Measurements from ENCODE around the gene KL.
A peak's percentile ranks its signal among the peaks of the same experiment; 100 is the strongest.

The KL gene

DNA sequence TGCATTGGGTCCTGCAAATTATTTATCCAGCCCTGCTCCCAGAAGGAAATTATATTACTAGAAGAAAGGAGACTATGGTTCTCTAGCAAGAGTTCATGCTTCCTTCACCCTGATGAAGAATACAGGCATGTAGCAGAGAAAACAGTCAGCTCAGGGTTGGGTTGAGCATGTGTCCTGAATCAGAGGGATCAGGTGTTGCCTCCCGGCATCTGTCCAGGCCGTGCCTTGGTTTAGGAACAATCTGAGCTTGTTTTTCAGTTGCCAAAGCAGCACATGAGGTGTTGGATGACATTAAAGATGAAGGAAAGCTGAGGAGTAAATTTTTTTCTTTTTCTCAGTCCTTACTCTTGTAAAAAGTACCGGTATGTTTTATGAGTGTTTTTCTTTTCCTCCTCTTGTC is 62.0 kb downstream of the KL start:
- DNase-seq (ENCODE audit: low spot score) (no peak), FAIRE-seq (no peak)

DNA sequence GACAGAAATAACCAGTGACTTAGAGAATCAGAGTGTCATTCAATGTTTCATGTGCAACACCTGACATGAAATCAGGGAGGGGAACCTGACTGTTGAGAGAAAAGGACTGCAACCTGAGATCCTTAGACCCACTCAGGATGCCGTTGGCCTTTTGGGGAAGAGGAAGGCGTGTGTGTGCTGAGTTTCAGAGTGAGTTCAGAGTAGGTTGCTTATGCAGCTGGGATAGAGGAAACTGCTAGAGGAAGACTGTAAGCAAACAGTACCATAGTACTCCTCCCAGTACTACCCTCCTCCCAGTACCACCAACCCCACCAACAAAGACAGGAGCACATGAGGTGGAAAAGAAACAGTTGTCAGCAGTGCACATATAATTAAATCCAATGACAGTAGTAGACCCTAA is 63.7 kb downstream of the KL start:
- FAIRE-seq (no peak), DNase-seq (ENCODE audit: low spot score) (no peak)

DNA sequence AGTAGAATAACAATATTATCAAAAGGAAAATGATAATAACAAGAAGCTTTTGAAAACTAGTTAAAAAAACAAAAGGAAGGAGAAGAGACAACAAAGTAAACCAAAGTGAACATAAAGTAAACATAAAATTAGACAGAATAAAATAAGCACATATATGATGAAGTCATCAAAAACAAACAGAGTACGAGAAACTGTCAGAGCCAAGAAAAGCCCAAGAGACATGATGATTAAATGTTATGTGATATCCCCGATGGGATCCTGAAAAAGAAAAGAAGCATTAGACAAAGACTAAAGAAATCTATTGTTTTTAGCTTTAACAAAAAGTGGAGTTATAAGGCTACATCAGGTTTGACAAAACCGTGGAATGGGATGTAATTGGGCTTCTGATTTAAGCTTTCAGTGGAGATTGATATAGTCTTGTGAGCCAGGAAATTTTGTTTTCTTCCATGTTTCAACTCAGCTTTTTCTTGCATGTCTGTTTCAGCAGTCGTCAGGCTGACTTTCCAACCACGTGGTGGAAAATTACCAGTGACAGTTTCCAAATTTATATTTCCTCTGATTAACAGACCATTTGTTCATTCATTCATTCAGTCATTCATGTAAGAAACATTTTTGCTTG is 64.9 kb downstream of the KL start:
- FAIRE-seq = no peak
- DNase-seq (ENCODE audit: low spot score) = no peak

- no peak for DNase-seq (ENCODE audit: low spot score)
- FAIRE-seq = no peak
Observed at GRCh38 chr13:33081666-33082065, 65.4 kb downstream of the KL start.

GRCh38 chr13:33083054-33083453 is 66.8 kb downstream of the KL start:
- DNase-seq (ENCODE audit: low spot score) (no peak), FAIRE-seq (no peak)

DNA sequence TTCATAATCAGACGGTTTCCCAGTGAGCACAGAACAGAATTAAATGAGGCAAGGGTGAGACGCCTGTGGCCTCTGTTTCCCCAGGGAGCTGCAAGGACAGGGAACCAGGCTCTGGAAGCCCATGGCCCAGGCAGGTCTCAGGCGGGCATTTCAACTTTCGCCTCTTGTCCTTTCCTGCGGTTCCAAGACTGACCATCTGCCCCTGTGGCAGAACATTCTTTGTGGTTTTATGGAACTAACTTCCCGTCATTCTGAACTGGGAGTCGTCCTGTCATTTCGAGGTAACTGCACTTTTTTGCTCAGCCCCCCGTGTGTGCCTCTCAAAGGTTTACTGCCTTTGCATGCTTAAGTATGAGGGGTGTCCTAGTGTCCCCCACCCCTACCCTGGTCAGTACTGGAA is 70.9 kb downstream of the KL start:
- FAIRE-seq = no peak
- DNase-seq (ENCODE audit: low spot score) = peak; percentile 23

DNA sequence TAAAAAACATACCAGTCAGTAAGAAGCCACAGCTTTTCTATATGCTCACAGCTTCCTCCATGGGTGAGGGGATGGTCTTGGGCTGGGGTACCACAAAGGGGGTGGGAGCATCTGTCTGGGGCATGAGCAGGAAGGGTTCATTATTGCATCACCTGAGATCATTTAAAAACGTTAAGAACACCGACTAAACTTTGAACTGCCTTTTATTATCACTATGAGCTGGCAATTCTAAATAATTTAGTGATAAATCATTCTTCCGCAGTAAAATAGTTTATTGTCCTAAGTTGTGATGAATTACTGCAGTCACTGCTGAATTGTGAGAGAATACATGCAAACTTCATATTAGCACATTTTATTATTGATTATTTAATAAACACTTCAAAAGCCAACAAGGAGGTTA is 71.6 kb downstream of the KL start:
- FAIRE-seq = no peak
- DNase-seq (ENCODE audit: low spot score) = no peak

DNA sequence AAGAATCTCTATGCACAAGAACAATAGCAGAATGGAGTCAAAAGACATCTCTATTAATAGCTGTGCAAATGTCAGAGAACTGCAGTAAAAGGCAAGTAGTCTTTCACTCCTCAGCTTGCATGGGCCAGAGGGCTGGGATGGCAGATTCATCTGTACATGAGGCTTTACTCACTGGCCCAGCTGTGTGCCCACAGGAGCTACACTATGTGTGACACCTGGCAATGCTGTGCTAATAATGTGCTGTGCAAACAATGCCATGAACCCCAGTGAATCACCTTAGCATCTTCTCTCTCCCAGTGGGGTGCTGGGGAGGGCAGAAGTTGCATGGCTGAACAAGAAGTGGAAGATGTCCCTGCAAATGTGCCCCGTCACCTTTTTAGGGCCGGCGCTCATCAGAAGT is 73.1 kb downstream of the KL start:
- FAIRE-seq = no peak
- no peak for DNase-seq (ENCODE audit: low spot score)

- FAIRE-seq = no peak
Observed at GRCh38 chr13:33090755-33091414, 74.7 kb downstream of the KL start.

GRCh38 chr13:33091415-33091774 is 75.2 kb downstream of the KL start:
- FAIRE-seq (no peak), DNase-seq (ENCODE audit: low spot score) (no peak)

More at GRCh38 chr13:33090755-33091414, 74.7 kb downstream of the KL start:
- no peak for DNase-seq (ENCODE audit: low spot score)

- DNase-seq (ENCODE audit: low spot score) (no peak), FAIRE-seq (no peak)
Observed at GRCh38 chr13:33092073-33092987, 76.1 kb downstream of the KL start.

DNA sequence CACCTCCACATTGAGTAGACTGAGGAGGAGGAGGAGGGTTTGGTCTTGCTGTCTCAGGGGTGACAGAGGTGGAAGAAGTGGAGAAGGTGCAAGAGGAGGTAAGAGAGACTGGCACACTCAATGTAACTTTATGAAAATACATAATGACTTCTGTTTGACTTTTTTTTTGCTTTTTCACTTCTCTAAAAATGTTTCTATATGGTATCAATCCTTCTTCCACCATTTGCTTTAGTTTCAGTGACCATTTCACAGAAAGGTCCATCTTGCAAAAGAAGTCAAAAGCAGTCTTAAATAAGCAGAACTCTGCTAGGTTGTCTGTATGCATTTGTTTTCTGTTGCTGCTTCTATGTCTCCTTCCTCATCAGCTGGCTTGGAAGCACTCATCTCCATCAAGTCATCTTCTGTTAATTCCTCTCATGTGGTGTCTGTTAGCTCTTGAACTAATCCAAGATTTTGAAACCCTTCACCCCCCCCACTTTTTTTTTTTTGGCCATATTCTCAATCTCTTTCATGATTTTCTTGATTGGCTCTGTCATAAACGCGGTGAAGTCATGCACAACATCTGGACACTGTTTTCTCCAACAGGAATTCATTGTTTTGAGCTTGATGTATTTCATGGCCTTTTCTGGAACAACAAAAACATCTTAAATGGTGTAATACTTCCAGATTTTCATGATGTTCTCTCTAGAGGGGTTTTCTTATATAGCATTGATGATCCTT is 80.8 kb downstream of the KL start:
- FAIRE-seq (no peak), DNase-seq (ENCODE audit: low spot score) (no peak)

DNA sequence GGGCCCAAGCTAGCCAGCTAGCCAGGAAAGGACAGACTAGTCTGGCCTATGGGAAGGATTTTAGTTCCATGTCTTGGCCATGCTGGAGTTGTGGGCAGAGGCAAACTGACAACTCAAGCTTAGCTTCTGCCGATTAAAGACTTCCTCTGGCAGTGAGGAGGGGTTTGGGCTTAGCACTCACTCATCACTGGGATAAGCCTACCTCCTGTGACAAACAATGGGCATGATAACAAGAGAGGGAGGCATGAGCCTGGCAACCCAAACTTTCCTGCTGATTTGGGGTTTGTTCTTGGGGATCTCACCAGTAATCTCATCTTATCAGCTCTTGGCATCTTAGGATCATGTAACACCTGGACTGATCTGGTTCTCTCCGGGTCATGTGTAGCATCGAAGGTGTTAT is 83.6 kb downstream of the KL start:
- DNase-seq (ENCODE audit: low spot score) (no peak), FAIRE-seq (no peak)

DNA sequence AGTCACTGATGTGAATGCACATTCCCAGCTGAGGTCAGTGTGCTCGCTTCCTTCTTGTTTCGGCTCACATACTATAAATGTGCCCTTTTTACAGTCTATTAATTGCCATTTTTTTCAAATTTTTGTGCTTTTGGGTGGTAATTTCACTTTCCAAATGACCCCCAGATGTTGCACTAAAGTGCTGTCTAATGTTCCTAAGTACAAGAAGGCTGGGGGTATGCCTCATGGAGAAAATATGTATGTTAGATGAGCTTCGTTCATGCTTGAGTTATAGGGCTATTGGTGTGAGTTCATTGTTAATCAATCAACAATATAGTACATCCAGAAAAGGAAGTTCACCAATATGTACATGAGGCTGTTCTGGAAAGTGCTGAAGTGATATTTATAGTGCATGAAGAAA is 84.7 kb downstream of the KL start:
- DNase-seq (ENCODE audit: low spot score) (no peak), FAIRE-seq (no peak)

- DNase-seq (ENCODE audit: low spot score) (no peak), FAIRE-seq (no peak)
Observed at GRCh38 chr13:33101835-33102234, 85.6 kb downstream of the KL start.

DNA sequence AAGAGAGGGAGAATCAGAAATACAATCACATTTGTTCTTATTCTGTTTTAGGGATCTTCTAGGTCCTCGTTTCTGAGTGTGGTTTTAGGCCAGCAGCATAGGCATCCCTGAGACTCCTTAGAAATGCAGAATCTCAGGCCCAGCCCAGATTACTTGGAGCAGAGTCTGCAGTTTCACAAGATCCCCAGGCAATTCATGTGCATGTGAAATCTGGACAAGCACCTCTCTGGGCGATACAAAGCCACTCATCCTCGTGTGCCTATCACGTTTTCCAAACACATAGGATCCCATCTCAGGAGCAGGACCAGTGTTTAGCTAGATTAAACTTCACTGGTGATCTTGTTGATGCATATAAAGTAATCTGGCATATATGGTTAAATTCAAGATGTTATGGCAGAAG is 87.2 kb downstream of the KL start:
- DNase-seq (ENCODE audit: low spot score) (no peak), FAIRE-seq (no peak)

- FAIRE-seq = no peak
- no peak for DNase-seq (ENCODE audit: low spot score)
Observed at GRCh38 chr13:33105387-33106005, 89.3 kb downstream of the KL start.

DNA sequence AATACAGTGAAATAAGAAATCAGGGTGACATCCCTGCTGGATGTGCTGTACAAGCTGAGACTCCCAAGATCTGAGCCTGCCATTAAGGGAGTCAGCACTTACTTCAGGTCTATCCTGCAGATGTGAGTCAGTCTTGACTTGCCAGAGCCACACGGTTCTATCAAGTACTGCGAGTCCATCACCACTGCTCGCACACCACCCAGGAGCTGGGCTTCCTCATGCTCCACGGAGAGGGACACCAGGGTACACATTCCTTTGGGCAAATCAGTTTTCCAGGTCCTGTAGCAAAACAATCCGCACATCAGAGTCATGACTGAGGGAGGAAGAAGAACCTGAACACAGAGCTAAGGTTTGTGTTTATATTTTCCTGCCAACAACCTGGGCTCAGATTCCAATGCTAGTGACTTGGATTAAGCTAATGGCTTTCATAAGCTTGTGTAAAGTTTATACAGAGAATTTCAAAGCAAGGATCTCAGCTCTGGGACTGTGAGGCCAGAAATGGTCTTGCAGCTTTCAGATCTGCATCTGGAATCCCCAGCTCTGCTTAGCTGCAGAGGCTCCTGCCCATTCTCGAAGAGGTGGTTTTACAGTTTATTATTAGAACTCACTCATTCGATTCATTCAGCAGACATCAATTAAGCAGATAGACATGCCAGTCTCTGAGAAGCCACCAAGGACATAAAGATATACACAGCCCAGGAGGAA is 90.6 kb downstream of the KL start:
- no peak for FAIRE-seq
- DNase-seq (ENCODE audit: low spot score) = no peak

DNA sequence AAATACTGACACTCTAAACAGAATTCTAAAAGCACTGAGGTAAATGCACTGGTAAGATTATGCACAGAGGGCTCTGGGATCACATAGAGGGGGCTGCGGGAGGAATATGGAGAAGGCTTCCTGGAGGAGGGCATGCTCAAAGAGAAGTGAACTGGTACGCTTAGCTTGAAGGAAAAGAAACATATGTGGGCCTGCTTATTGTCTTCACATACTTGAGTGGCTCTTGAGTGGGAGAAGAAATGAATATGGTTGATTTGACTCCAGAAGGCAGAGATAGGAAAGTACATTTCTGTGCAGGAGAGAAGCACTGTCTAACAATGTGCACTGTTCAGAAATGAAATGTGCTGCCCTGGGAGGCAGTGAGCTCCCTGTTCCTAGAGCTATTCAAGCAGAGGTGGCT is 91.1 kb downstream of the KL start:
- no peak for FAIRE-seq
- no peak for DNase-seq (ENCODE audit: low spot score)

DNA sequence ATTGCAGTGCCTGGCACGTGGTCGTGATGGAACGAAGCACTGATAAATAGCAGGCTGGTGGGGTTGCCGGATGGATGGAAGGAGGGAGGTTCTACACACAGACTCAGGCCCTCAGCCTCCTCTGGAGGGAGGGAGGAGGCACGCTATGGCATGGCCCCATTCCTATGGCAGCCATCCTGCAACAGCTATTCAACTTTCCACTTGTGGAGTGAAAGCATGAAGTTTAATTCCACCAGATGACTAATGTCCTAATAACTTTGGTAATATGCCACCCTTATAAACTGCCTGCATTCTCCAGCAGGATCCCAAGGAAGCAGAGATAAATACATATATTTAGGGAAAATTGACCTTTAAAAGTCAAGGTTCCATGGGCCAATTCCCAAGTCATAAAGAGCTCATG is 92.4 kb downstream of the KL start:
- FAIRE-seq (no peak), DNase-seq (ENCODE audit: low spot score) (no peak)

GRCh38 chr13:33109271-33109697 is 93.1 kb downstream of the KL start:
- FAIRE-seq = no peak
- DNase-seq (ENCODE audit: low spot score) = no peak
